CD4-positive, CD25-positive, alpha-beta regulatory T cell (primary cell): Measurements from ENCODE around the gene CEP83. TPM values are rescaled to one million over a fixed set of nuclear protein-coding genes. Genes with fewer than 3 reads are reported as not detected.

Experiments
- ATAC-seq, 2 donors: fragments of 150-1000 bp; cut with Tn5 transposase; one replicate each; pipeline ENCODE4 v1.10.0; 2021; ENCODE audit warnings: low read depth in 2 of 2, moderate number of reproducible peaks in 2 of 2, moderate library complexity in 1 of 2
- DNase-seq, 3 donors: peaks; one replicate each; pipeline versions ENCODE4 v3.0.0 to v3.0.0-alpha.2; 2012 to 2022; ENCODE audit warnings: mixed read lengths in 1 of 3
- H3K27ac ChIP-seq: one replicate; pipeline ENCODE4 v1.7.0; 2013; ENCODE audit warnings: mild to moderate bottlenecking, low read length; ENCODE audit not compliant: insufficient read depth, poor library complexity, severe bottlenecking
- H3K27me3 ChIP-seq: one replicate; pipeline ENCODE4 v1.7.0; 2013; ENCODE audit warnings: low read length; ENCODE audit not compliant: control insufficient read depth, insufficient read depth
- H3K36me3 ChIP-seq: one replicate; pipeline ENCODE4 v1.7.0; 2013; ENCODE audit warnings: mild to moderate bottlenecking, low read length, moderate library complexity; ENCODE audit not compliant: control insufficient read depth, insufficient read depth
- H3K4me1 ChIP-seq: 2 replicates; pipeline ENCODE4 v1.7.0; 2013; ENCODE audit warnings: mild to moderate bottlenecking, low read length; ENCODE audit not compliant: insufficient read depth, control insufficient read depth, poor library complexity, severe bottlenecking
- H3K4me3 ChIP-seq: one replicate; pipeline ENCODE4 v1.7.0; 2013; ENCODE audit warnings: low read depth, mild to moderate bottlenecking, low read length, moderate library complexity
- H3K9me3 ChIP-seq, 2 experiments: 1 replicate in 1 of 2; 2 replicates in 1 of 2; pipeline ENCODE4 v1.7.0; 2013; ENCODE audit warnings: low read length in 2 of 2, mild to moderate bottlenecking in 1 of 2, moderate library complexity in 1 of 2; ENCODE audit not compliant: control insufficient read depth in 2 of 2
- H3K27ac Mint-ChIP-seq, 3 donors: one replicate each; pipeline ENCODE4 v1.8.0; 2020 to 2022; ENCODE audit warnings: mild to moderate bottlenecking in 3 of 3, mixed read lengths in 3 of 3, moderate library complexity in 2 of 3
- H3K27me3 Mint-ChIP-seq: one replicate; pipeline ENCODE4 v1.8.0; 2022; ENCODE audit warnings: mild to moderate bottlenecking, mixed read lengths
- H3K36me3 Mint-ChIP-seq: one replicate; pipeline ENCODE4 v1.8.0; 2020; ENCODE audit warnings: mixed read lengths
- H3K4me1 Mint-ChIP-seq, 4 donors: one replicate each; pipeline ENCODE4 v1.8.0; 2020 to 2022; ENCODE audit warnings: mixed read lengths in 4 of 4, mild to moderate bottlenecking in 1 of 4
- H3K4me3 Mint-ChIP-seq, 4 donors: one replicate each; pipeline ENCODE4 v1.8.0; 2020 to 2022; ENCODE audit warnings: mild to moderate bottlenecking in 4 of 4, mixed read lengths in 4 of 4, moderate library complexity in 3 of 4
- H3K9me3 Mint-ChIP-seq, 7 donors: one replicate each; pipeline ENCODE4 v1.8.0; 2020 to 2022; ENCODE audit warnings: mixed read lengths in 7 of 7, mild to moderate bottlenecking in 3 of 7, moderate library complexity in 2 of 7
- polyA plus RNA-seq, 4 donors: library from polyadenylated mRNA; unstranded; fragments of 300-500 nt; fragmentation: Illumina TruSeq; gene quantifications; one replicate each; pipeline ENCODE4 v1.2.3, GENCODE V29; 2021
- total RNA-seq: library from RNA; stranded (reverse); gene quantifications from one replicate; pipeline ENCODE4 v1.2.3, GENCODE V29; 2022

Gene CEP83
- total and polyA plus RNA-seq, 5 donors from 2014 or later = 3.7 to 14.2 (median 5.1) TPM

- Histone ChIP-seq H3K27ac (no peak overlapping the region), H3K4me3 (no peak overlapping the region), H3K4me1 (no peaks in the 10 kb centered on the region), H3K9me3 (peaks cover 0 to 6% of the 10 kb centered on the region in 2 experiments), H3K27me3 (no peaks in the 10 kb centered on the region), H3K36me3 (peaks cover 2% of the 10 kb centered on the region)
- Mint-ChIP-seq H3K9me3 (peaks cover 0 to 7% (median 3%) of the 10 kb centered on the region in 7 donors), H3K36me3 (peaks cover 26% of the 10 kb centered on the region), H3K4me1 (peaks cover 10 to 20% (median 14%) of the 10 kb centered on the region in 4 donors), H3K27ac (peak overlapping the region in 2 of 3 donors; percentile 33 to 62), H3K27me3 (no peaks in the 10 kb centered on the region), H3K4me3 (peak overlapping the region in 1 of 4 donors; percentile 43)
- ATAC-seq = no peak
- peak in 1 of 3 donors; percentile 28 for DNase-seq
Measured at GRCh38 chr12:94379479-94380113, 80.1 kb downstream of the CEP83 start.

GRCh38 chr12:94377599-94377998 is 82.1 kb downstream of the CEP83 start:
- Mint-ChIP-seq H3K4me1 (peaks cover 13 to 19% (median 15%) of the 10 kb centered on the region in 4 donors), H3K9me3 (peaks cover 0 to 1% (median 0%) of the 10 kb centered on the region in 7 donors), H3K4me3 (no peak overlapping the region), H3K27ac (no peak overlapping the region), H3K27me3 (no peaks in the 10 kb centered on the region), H3K36me3 (peaks cover 18% of the 10 kb centered on the region)
- Histone ChIP-seq H3K4me3 (no peak overlapping the region), H3K27me3 (no peaks in the 10 kb centered on the region), H3K27ac (no peak overlapping the region), H3K4me1 (no peaks in the 10 kb centered on the region), H3K36me3 (peaks cover 2% of the 10 kb centered on the region), H3K9me3 (no peaks in the 10 kb centered on the region)
- DNase-seq (no peak), ATAC-seq (no peak)

GRCh38 chr12:94374124-94374523 is 85.5 kb downstream of the CEP83 start:
- H3K36me3 ChIP-seq = peaks cover 2% of the 10 kb centered on the region
- no peaks in the 10 kb centered on the region for H3K4me1 ChIP-seq
- H3K4me3 ChIP-seq = no peak overlapping the region
- no peaks in the 10 kb centered on the region for H3K9me3 ChIP-seq
- H3K27me3 ChIP-seq = no peaks in the 10 kb centered on the region
- no peak overlapping the region for H3K4me3 Mint-ChIP-seq
- H3K27me3 Mint-ChIP-seq = no peaks in the 10 kb centered on the region
- peaks cover 23% of the 10 kb centered on the region for H3K36me3 Mint-ChIP-seq
- H3K27ac ChIP-seq = no peak overlapping the region
- ATAC-seq = no peak
- DNase-seq = no peak
- peaks cover 0 to 12% (median 6%) of the 10 kb centered on the region in 4 donors for H3K4me1 Mint-ChIP-seq
- H3K27ac Mint-ChIP-seq = no peak overlapping the region
- no peaks in the 10 kb centered on the region for H3K9me3 Mint-ChIP-seq

GRCh38 chr12:94372461-94372860 is 87.2 kb downstream of the CEP83 start:
- Mint-ChIP-seq H3K4me1 (peaks cover 5 to 16% (median 12%) of the 10 kb centered on the region in 4 donors), H3K27ac (peak overlapping the region in 2 of 3 donors; percentile 74 to 81), H3K4me3 (no peak overlapping the region), H3K9me3 (no peaks in the 10 kb centered on the region), H3K27me3 (no peaks in the 10 kb centered on the region), H3K36me3 (peaks cover 19% of the 10 kb centered on the region)
- Histone ChIP-seq H3K4me1 (peaks cover 4% of the 10 kb centered on the region), H3K27ac (peak overlapping the region; percentile 29), H3K27me3 (no peaks in the 10 kb centered on the region), H3K9me3 (no peaks in the 10 kb centered on the region), H3K36me3 (peaks cover 2% of the 10 kb centered on the region), H3K4me3 (peak overlapping the region; percentile 33)
- DNase-seq = peak in 1 of 3 donors; percentile 61
- ATAC-seq = no peak

GRCh38 chr12:94362653-94363052 is 97.0 kb downstream of the CEP83 start:
- no peak overlapping the region for H3K4me3 Mint-ChIP-seq
- H3K27ac Mint-ChIP-seq = no peak overlapping the region
- no peak for ATAC-seq
- peaks cover 8% of the 10 kb centered on the region for H3K36me3 ChIP-seq
- H3K9me3 Mint-ChIP-seq = peaks cover 4 to 27% (median 19%) of the 10 kb centered on the region in 7 donors
- peaks cover under 1% of the 10 kb centered on the region for H3K4me1 ChIP-seq
- H3K9me3 ChIP-seq = peaks cover 10 to 16% of the 10 kb centered on the region in 2 experiments
- no peak for DNase-seq
- H3K36me3 Mint-ChIP-seq = peaks cover 53% of the 10 kb centered on the region
- no peak overlapping the region for H3K27ac ChIP-seq
- H3K4me1 Mint-ChIP-seq = peaks cover 0 to 8% (median 0%) of the 10 kb centered on the region in 4 donors
- no peak overlapping the region for H3K4me3 ChIP-seq
- H3K27me3 ChIP-seq = no peaks in the 10 kb centered on the region
- H3K27me3 Mint-ChIP-seq = no peaks in the 10 kb centered on the region

GRCh38 chr12:94359761-94360160 is 99.9 kb downstream of the CEP83 start:
- Histone ChIP-seq H3K4me1 (no peaks in the 10 kb centered on the region), H3K9me3 (peaks cover 10 to 16% of the 10 kb centered on the region in 2 experiments), H3K36me3 (peaks cover 5% of the 10 kb centered on the region), H3K4me3 (no peak overlapping the region), H3K27ac (no peak overlapping the region), H3K27me3 (no peaks in the 10 kb centered on the region)
- no peak overlapping the region for H3K27ac Mint-ChIP-seq
- peaks cover 65% of the 10 kb centered on the region for H3K36me3 Mint-ChIP-seq
- no peak for DNase-seq
- peaks cover 5 to 32% (median 20%) of the 10 kb centered on the region in 7 donors for H3K9me3 Mint-ChIP-seq
- no peak overlapping the region for H3K4me3 Mint-ChIP-seq
- no peaks in the 10 kb centered on the region for H3K27me3 Mint-ChIP-seq
- ATAC-seq = no peak
- H3K4me1 Mint-ChIP-seq = no peaks in the 10 kb centered on the region

GRCh38 chr12:94353130-94353529 is 106.5 kb downstream of the CEP83 start:
- Mint-ChIP-seq H3K4me1 (no peaks in the 10 kb centered on the region), H3K9me3 (peaks cover 1 to 57% (median 27%) of the 10 kb centered on the region in 7 donors)

GRCh38 chr12:94340573-94340972 is 119.1 kb downstream of the CEP83 start:
- H3K4me3 Mint-ChIP-seq = no peak overlapping the region
- DNase-seq (no peak), ATAC-seq (no peak)
- H3K36me3 ChIP-seq = no peaks in the 10 kb centered on the region
- H3K9me3 ChIP-seq = no peaks in the 10 kb centered on the region
- H3K27me3 ChIP-seq = no peaks in the 10 kb centered on the region
- H3K27ac Mint-ChIP-seq = no peak overlapping the region
- H3K27me3 Mint-ChIP-seq = no peaks in the 10 kb centered on the region
- H3K36me3 Mint-ChIP-seq = peaks cover 7% of the 10 kb centered on the region
- no peak overlapping the region for H3K27ac ChIP-seq
- H3K4me3 ChIP-seq = no peak overlapping the region
- peaks cover 0 to 5% (median 1%) of the 10 kb centered on the region in 7 donors for H3K9me3 Mint-ChIP-seq
- peaks cover 0 to 1% (median 0%) of the 10 kb centered on the region in 4 donors for H3K4me1 Mint-ChIP-seq
- H3K4me1 ChIP-seq = no peaks in the 10 kb centered on the region

More at GRCh38 chr12:94353130-94353529, 106.5 kb downstream of the CEP83 start:
- ATAC-seq (no peak), DNase-seq (no peak)
- no peak overlapping the region for H3K4me3 ChIP-seq
- no peaks in the 10 kb centered on the region for H3K36me3 ChIP-seq
- no peaks in the 10 kb centered on the region for H3K4me1 ChIP-seq
- H3K27me3 ChIP-seq = no peaks in the 10 kb centered on the region
- H3K4me3 Mint-ChIP-seq = no peak overlapping the region
- no peaks in the 10 kb centered on the region for H3K27me3 Mint-ChIP-seq
- no peak overlapping the region for H3K27ac Mint-ChIP-seq
- no peak overlapping the region for H3K27ac ChIP-seq
- H3K36me3 Mint-ChIP-seq = peaks cover 64% of the 10 kb centered on the region
- H3K9me3 ChIP-seq = peaks cover 44 to 49% of the 10 kb centered on the region in 2 experiments
